K562 (cell line): Measurements from ENCODE around the gene MAML1. TPM values are rescaled to one million over a fixed set of nuclear protein-coding genes. Genes with fewer than 3 reads are reported as not detected.

Source experiments
- ADNP ChIP-seq: fragments of 200-800 bp; sonication (Bioruptor generic); IDR thresholded peaks from 2 replicates; pipeline ENCODE4 v1.6.1; 2016; ENCODE audit warnings: missing genetic modification characterization, missing compliant biosample characterization
- COPS2 ChIP-seq: fragments of 450-650 bp; conservative IDR thresholded peaks from 2 replicates; pipeline ENCODE4 v1.6.1; 2016; ENCODE audit warnings: mild to moderate bottlenecking, moderate library complexity
- CTCF ChIP-seq, 3 experiments: IDR thresholded peaks in 2 of 3; conservative IDR thresholded peaks in 1 of 3; 2 replicates each; pipeline ENCODE4 v1.5.1; 2011 to 2012; ENCODE audit warnings: low read length in 3 of 3, mild to moderate bottlenecking in 3 of 3, control low read depth in 2 of 3, improper control_type of control experiment in 1 of 3, inconsistent platforms in 1 of 3, low read depth in 1 of 3, mixed read lengths in 1 of 3, moderate library complexity in 1 of 3; ENCODE audit not compliant: insufficient read depth in 2 of 3
- KLF16 ChIP-seq: IDR thresholded peaks from 2 replicates; pipeline ENCODE4 v1.6.1; 2016; ENCODE audit warnings: antibody characterized with exemption
- PCBP2 ChIP-seq: fragments of 200-400 bp; formaldehyde crosslinking; IDR thresholded peaks from 2 replicates; pipeline ENCODE4 v1.6.1; 2018; ENCODE audit warnings: low read length, low read depth, mild to moderate bottlenecking, moderate library complexity; ENCODE audit not compliant: poor library complexity, severe bottlenecking
- POLR2B ChIP-seq: fragments of 450-650 bp; IDR thresholded peaks from 2 replicates; pipeline ENCODE4 v1.6.1; 2018; ENCODE audit warnings: low read depth; ENCODE audit not compliant: partially characterized antibody
- RAD21 ChIP-seq, 2 experiments: fragments of 250-450 bp in 1 of 2; fragments of 450-650 bp in 1 of 2; sonication (Bioruptor Pico) in 1 of 2; formaldehyde crosslinking in 1 of 2; IDR thresholded peaks in 1 of 2; conservative IDR thresholded peaks in 1 of 2; 2 replicates each; pipeline versions ENCODE4 v1.4.0 to v1.8.0; 2020 to 2022; ENCODE audit warnings: mild to moderate bottlenecking in 2 of 2, moderate library complexity in 1 of 2
- RFX7 ChIP-seq: fragments of 250-450 bp; sonication (Bioruptor Pico); IDR thresholded peaks from 2 replicates; pipeline ENCODE4 v1.5.1; 2021; ENCODE audit warnings: mild to moderate bottlenecking
- RNF2 ChIP-seq: sonication (generic); IDR thresholded peaks from 2 replicates; pipeline ENCODE4 v1.6.1; 2016
- SAFB ChIP-seq: fragments of 200-400 bp; formaldehyde crosslinking; IDR thresholded peaks from 2 replicates; pipeline ENCODE4 v1.6.1; 2017; ENCODE audit warnings: low read depth, low read length, borderline replicate concordance
- SP1 ChIP-seq: sonication (generic); formaldehyde crosslinking; IDR thresholded peaks from 2 replicates; pipeline ENCODE4 v1.8.1; 2022; ENCODE audit warnings: mild to moderate bottlenecking, missing genetic modification reagents
- SRSF9 ChIP-seq: fragments of 200-400 bp; formaldehyde crosslinking; IDR thresholded peaks from 2 replicates; pipeline ENCODE4 v1.6.1; 2017; ENCODE audit warnings: low read depth, low read length, borderline replicate concordance
- TCFL5 ChIP-seq: fragments of 250-450 bp; sonication (Bioruptor Pico); conservative IDR thresholded peaks from 2 replicates; pipeline ENCODE4 v1.6.1; 2021; ENCODE audit warnings: mild to moderate bottlenecking, moderate library complexity, matching md5 sums
- TEAD2 ChIP-seq: fragments of 450-650 bp; IDR thresholded peaks from 2 replicates; pipeline ENCODE4 v1.6.1; 2016; ENCODE audit warnings: missing genetic modification characterization, control low read depth, missing compliant biosample characterization
- TFAM ChIP-seq: fragments of 250-450 bp; sonication (Bioruptor Pico); conservative IDR thresholded peaks from 2 replicates; pipeline ENCODE4 v1.5.0; 2021; ENCODE audit warnings: mild to moderate bottlenecking, moderate library complexity
- YBX1 ChIP-seq: fragments of 450-650 bp; IDR thresholded peaks from 2 replicates; pipeline ENCODE4 v1.7.1; 2016; ENCODE audit warnings: mild to moderate bottlenecking
- ZNF253 ChIP-seq: fragments of 250-450 bp; sonication (Bioruptor Pico); conservative IDR thresholded peaks from 2 replicates; pipeline ENCODE4 v1.6.1; 2021; ENCODE audit warnings: mild to moderate bottlenecking
- ZNF274 ChIP-seq: IDR thresholded peaks from 2 replicates; pipeline ENCODE4 v1.6.1; 2011; ENCODE audit warnings: low read depth, mild to moderate bottlenecking, low read length, moderate library complexity, borderline replicate concordance
- ZNF311 ChIP-seq: fragments of 250-450 bp; sonication (Bioruptor Pico); IDR thresholded peaks from 2 replicates; pipeline ENCODE4 v1.4.0; 2020; ENCODE audit warnings: mild to moderate bottlenecking, moderate library complexity
- ZNF444 ChIP-seq: fragments of 250-450 bp; sonication (Bioruptor Pico); IDR thresholded peaks from 2 replicates; pipeline ENCODE4 v1.4.0; 2020; ENCODE audit warnings: mild to moderate bottlenecking, moderate library complexity
- ZNF589 ChIP-seq: fragments of 200-800 bp; sonication (Bioruptor generic); IDR thresholded peaks from 2 replicates; pipeline ENCODE4 v1.6.1; 2016; ENCODE audit warnings: low read depth, missing genetic modification characterization, missing compliant biosample characterization
- ZNF764 ChIP-seq: fragments of 250-450 bp; sonication (Bioruptor Pico); IDR thresholded peaks from 2 replicates; pipeline ENCODE4 v1.4.0; 2020; ENCODE audit warnings: low read depth, mild to moderate bottlenecking, moderate library complexity
- polyA plus RNA-seq, 8 experiments: library from polyadenylated mRNA; depleted of rRNA in 4 of 8; stranded (reverse) in 5 of 8; unstranded in 3 of 8; fragments of >200 nt; fragmentation: Nextera tagmentation in 2 of 8; fragmentation: Illumina TruSeq in 1 of 8; extraction: Ambion mirVana in 2 of 8; extraction: Trizol in 1 of 8; gene quantifications; 2 replicates each; pipeline versions ENCODE4 v1.2.1 to v1.2.3, GENCODE V29; 2011 to 2014; ENCODE audit warnings: inconsistent platforms in 1 of 8, missing spikeins in 1 of 8
- total RNA-seq, 7 experiments: library from RNA; depleted of rRNA in 6 of 7; stranded (reverse); fragments of >200 nt in 6 of 7; fragmentation: Illumina TruSeq in 2 of 7; extraction: Trizol in 2 of 7; gene quantifications; 2 replicates each; pipeline versions ENCODE4 v1.2.1 to v1.2.3, GENCODE V29; 2011 to 2021; ENCODE audit warnings: low replicate concordance in 1 of 7
- TF ChIP-seq, protein P1 (sequence below): fragments of 450-650 bp; IDR thresholded peaks from 2 replicates; pipeline ENCODE4 v1.6.1; 2017; ENCODE audit warnings: mild to moderate bottlenecking, moderate library complexity
- TF ChIP-seq, protein P2 (sequence below): fragments of 250-450 bp; sonication (Bioruptor Pico); IDR thresholded peaks from 2 replicates; pipeline ENCODE4 v1.8.0; 2022; ENCODE audit warnings: inconsistent platforms

MAML1 gene
- total and polyA plus RNA-seq, 9 of the 15 experiments (the other 6 are each of a cell fraction or from before 2014, with no cell fraction given), result 0.32 to 18.4 (median 7.0) TPM

- no peak for TF ChIP-seq ZNF274
- TF ChIP-seq ZNF764 (CRISPR knock-in tag), result 0 out of 2 replicates have a peak, but pooled peaks have one; percentile 7
- no peak for TF ChIP-seq COPS2
- TF ChIP-seq RFX7 (CRISPR knock-in tag), result peak; percentile 80; the same call in 1 of the 2 replicates
- TF ChIP-seq SP1 (CRISPR knock-in tag), result peak; percentile 100
- TF ChIP-seq YBX1, result no peak
- TF ChIP-seq, protein P1, sequence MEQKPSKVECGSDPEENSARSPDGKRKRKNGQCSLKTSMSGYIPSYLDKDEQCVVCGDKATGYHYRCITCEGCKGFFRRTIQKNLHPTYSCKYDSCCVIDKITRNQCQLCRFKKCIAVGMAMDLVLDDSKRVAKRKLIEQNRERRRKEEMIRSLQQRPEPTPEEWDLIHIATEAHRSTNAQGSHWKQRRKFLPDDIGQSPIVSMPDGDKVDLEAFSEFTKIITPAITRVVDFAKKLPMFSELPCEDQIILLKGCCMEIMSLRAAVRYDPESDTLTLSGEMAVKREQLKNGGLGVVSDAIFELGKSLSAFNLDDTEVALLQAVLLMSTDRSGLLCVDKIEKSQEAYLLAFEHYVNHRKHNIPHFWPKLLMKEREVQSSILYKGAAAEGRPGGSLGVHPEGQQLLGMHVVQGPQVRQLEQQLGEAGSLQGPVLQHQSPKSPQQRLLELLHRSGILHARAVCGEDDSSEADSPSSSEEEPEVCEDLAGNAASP, result no peak
- no peak for TF ChIP-seq KLF16
- TF ChIP-seq TCFL5 (CRISPR knock-in tag), result no peak
- TF ChIP-seq ZNF589 (CRISPR knock-in tag), result peak; percentile 82; the same call in 1 of the 2 replicates
- no peak for TF ChIP-seq ZNF444
- TF ChIP-seq PCBP2, result no peak
- no peak for TF ChIP-seq TEAD2
- no peak for TF ChIP-seq RAD21 (CRISPR knock-in tag; conservative IDR thresholded peaks at IDR 0.05 in 1 of 2, IDR thresholded peaks at IDR 0.05 in 1 of 2)
- no peak for TF ChIP-seq TFAM
- peak; percentile 18; the same call in 1 of the 2 replicates for TF ChIP-seq RNF2
- no peak for TF ChIP-seq ADNP (tag)
- TF ChIP-seq ZNF311 (CRISPR knock-in tag), result 0 out of 2 replicates have a peak, but pooled peaks have one; percentile 21
- TF ChIP-seq POLR2B, result peak; percentile 82
- no peak for TF ChIP-seq SAFB
- TF ChIP-seq ZNF253, result no peak
- no peak for TF ChIP-seq SRSF9
- TF ChIP-seq, protein P2, sequence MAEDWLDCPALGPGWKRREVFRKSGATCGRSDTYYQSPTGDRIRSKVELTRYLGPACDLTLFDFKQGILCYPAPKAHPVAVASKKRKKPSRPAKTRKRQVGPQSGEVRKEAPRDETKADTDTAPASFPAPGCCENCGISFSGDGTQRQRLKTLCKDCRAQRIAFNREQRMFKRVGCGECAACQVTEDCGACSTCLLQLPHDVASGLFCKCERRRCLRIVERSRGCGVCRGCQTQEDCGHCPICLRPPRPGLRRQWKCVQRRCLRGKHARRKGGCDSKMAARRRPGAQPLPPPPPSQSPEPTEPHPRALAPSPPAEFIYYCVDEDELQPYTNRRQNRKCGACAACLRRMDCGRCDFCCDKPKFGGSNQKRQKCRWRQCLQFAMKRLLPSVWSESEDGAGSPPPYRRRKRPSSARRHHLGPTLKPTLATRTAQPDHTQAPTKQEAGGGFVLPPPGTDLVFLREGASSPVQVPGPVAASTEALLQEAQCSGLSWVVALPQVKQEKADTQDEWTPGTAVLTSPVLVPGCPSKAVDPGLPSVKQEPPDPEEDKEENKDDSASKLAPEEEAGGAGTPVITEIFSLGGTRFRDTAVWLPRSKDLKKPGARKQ (CRISPR knock-in tag), result no peak
- 0 out of 6 replicates have a peak, but pooled peaks of 1 of the 3 experiments have one; percentile 0 for TF ChIP-seq CTCF (IDR thresholded peaks at IDR 0.05 in 2 of 3, conservative IDR thresholded peaks at IDR 0.05 in 1 of 3; ENCODE audit: insufficient read depth in 2 of 3, low read depth in 1 of 3, low read length in 3 of 3)
Observed at GRCh38 chr5:179697993-179698934, 34.4 kb upstream of the MAML1 start (continued).
